Naive thymus-derived CD4-positive, alpha-beta T cell (primary cell): ENCODE results near the gene ANKRD37. TPM values are rescaled to one million over a fixed set of nuclear protein-coding genes. Genes with fewer than 3 reads are reported as not detected.
"Not testable (repeated sequence)": the region's sequence is repeated elsewhere in the genome, so short reads cannot be mapped to it uniquely, and the experiment has no call there.

Experiments used
- ATAC-seq: fragments of 150-1000 bp; cut with Tn5 transposase; 2 replicates; pipeline ENCODE4 v1.10.0; 2021; ENCODE audit warnings: mild to moderate bottlenecking, moderate library complexity
- CTCF ChIA-PET: fragments of 350-600 bp; sonication (Branson Sonifier 250); formaldehyde crosslinking; loops from one replicate; lab custom pipeline; 2021; ENCODE audit warnings: antibody characterized with exemption; lab: Charles Lee
- POLR2A ChIA-PET: fragments of 350-600 bp; sonication (Branson Sonifier 250); formaldehyde crosslinking; loops from one replicate; lab custom pipeline; 2021; ENCODE audit warnings: antibody characterized with exemption, inconsistent platforms; lab: Charles Lee
- DNase-seq, 9 donors: peaks; one replicate each; pipeline versions ENCODE4 v3.0.0 to v3.0.0-alpha.2; 2020 to 2022; ENCODE audit warnings: mixed read lengths in 1 of 9
- H3K27ac ChIP-seq: one replicate; pipeline ENCODE4 v1.7.0; 2013; ENCODE audit warnings: mild to moderate bottlenecking, low read depth, low read length, moderate library complexity
- H3K27me3 ChIP-seq, 2 donors: one replicate each; pipeline ENCODE4 v1.7.0; 2013; ENCODE audit warnings: low read length in 2 of 2, mild to moderate bottlenecking in 2 of 2, moderate library complexity in 2 of 2; ENCODE audit not compliant: control insufficient read depth in 2 of 2, insufficient read depth in 2 of 2
- H3K36me3 ChIP-seq, 3 experiments: 1 replicate in 2 of 3; 2 replicates in 1 of 3; pipeline ENCODE4 v1.7.0; 2013; ENCODE audit warnings: low read length in 3 of 3, mild to moderate bottlenecking in 3 of 3, moderate library complexity in 1 of 3; ENCODE audit not compliant: insufficient read depth in 3 of 3, control insufficient read depth in 2 of 3
- H3K4me1 ChIP-seq, 2 donors: one replicate each; pipeline ENCODE4 v1.7.0; 2013; ENCODE audit warnings: low read length in 2 of 2, mild to moderate bottlenecking in 2 of 2, moderate library complexity in 1 of 2; ENCODE audit not compliant: control insufficient read depth in 2 of 2, insufficient read depth in 2 of 2
- H3K4me3 ChIP-seq: 2 replicates; pipeline ENCODE4 v1.7.0; 2013; ENCODE audit warnings: mild to moderate bottlenecking, low read length
- H3K9me3 ChIP-seq, 3 experiments: 1 replicate in 2 of 3; 2 replicates in 1 of 3; pipeline ENCODE4 v1.7.0; 2013; ENCODE audit warnings: low read length in 3 of 3; ENCODE audit not compliant: control insufficient read depth in 2 of 3
- H3K27ac Mint-ChIP-seq, 9 donors: one replicate each; pipeline ENCODE4 v1.8.0; 2020 to 2022; ENCODE audit warnings: mixed read lengths in 9 of 9, mild to moderate bottlenecking in 8 of 9, moderate library complexity in 5 of 9, inconsistent platforms in 2 of 9
- H3K27me3 Mint-ChIP-seq, 5 donors: one replicate each; pipeline ENCODE4 v1.8.0; 2021 to 2022; ENCODE audit warnings: mixed read lengths in 5 of 5, mild to moderate bottlenecking in 1 of 5
- H3K36me3 Mint-ChIP-seq, 5 donors: one replicate each; pipeline ENCODE4 v1.8.0; 2020 to 2022; ENCODE audit warnings: mixed read lengths in 5 of 5, mild to moderate bottlenecking in 3 of 5, inconsistent platforms in 1 of 5
- H3K4me1 Mint-ChIP-seq, 7 donors: one replicate each; pipeline ENCODE4 v1.8.0; 2020 to 2022; ENCODE audit warnings: mixed read lengths in 7 of 7, mild to moderate bottlenecking in 3 of 7, inconsistent platforms in 1 of 7
- H3K4me3 Mint-ChIP-seq, 10 donors: one replicate each; pipeline ENCODE4 v1.8.0; 2020 to 2022; ENCODE audit warnings: mild to moderate bottlenecking in 10 of 10, mixed read lengths in 10 of 10, moderate library complexity in 6 of 10, inconsistent platforms in 2 of 10
- H3K9me3 Mint-ChIP-seq, 11 donors: one replicate each; pipeline ENCODE4 v1.8.0; 2020 to 2022; ENCODE audit warnings: mixed read lengths in 11 of 11, mild to moderate bottlenecking in 4 of 11, inconsistent platforms in 1 of 11, moderate library complexity in 1 of 11
- intact Hi-C, 2 donors: fragments of 100-400 bp; cut with micrococcal nuclease; formaldehyde crosslinking; loops; one replicate each; pipeline ENCODE4 v1.15.1; 2023
- polyA plus RNA-seq, 2 donors: library from polyadenylated mRNA; unstranded; fragments of 300-500 nt; fragmentation: Illumina TruSeq; gene quantifications; one replicate each; pipeline ENCODE4 v1.2.3, GENCODE V29; 2021
- total RNA-seq, 6 experiments: library from RNA in 5 of 6; stranded (reverse) in 5 of 6; gene quantifications; 1 replicate in 5 of 6; 2 replicates in 1 of 6; pipeline ENCODE4 v1.2.3 and lab custom pipeline; 2021 to 2026

The ANKRD37 gene
- total and polyA plus RNA-seq, 7 experiments from 2014 or later, result 3.2 to 18.6 (median 8.5) TPM

GRCh38 chr4:185357733-185358440 is 38.8 kb upstream of the ANKRD37 start:
- no peaks in the 10 kb centered on the region for H3K9me3 ChIP-seq
- intact Hi-C loops, result no loop called here
- Mint-ChIP-seq H3K27me3 (no peaks in the 10 kb centered on the region), H3K4me1 (no peaks in the 10 kb centered on the region), H3K9me3 (no peaks in the 10 kb centered on the region), H3K4me3 (no peak overlapping the region), H3K36me3 (peaks cover 8 to 39% (median 14%) of the 10 kb centered on the region in 5 donors), H3K27ac (no peak overlapping the region)
- H3K36me3 ChIP-seq, result no peaks in the 10 kb centered on the region
- H3K27me3 ChIP-seq, result no peaks in the 10 kb centered on the region
- ATAC-seq, result no peak
- CTCF ChIA-PET, result no interaction called here
- no peak overlapping the region for H3K27ac ChIP-seq
- POLR2A ChIA-PET, result no interaction called here
- DNase-seq, result no peak
- H3K4me1 ChIP-seq, result no peaks in the 10 kb centered on the region
- H3K4me3 ChIP-seq, result no peak overlapping the region

DNA sequence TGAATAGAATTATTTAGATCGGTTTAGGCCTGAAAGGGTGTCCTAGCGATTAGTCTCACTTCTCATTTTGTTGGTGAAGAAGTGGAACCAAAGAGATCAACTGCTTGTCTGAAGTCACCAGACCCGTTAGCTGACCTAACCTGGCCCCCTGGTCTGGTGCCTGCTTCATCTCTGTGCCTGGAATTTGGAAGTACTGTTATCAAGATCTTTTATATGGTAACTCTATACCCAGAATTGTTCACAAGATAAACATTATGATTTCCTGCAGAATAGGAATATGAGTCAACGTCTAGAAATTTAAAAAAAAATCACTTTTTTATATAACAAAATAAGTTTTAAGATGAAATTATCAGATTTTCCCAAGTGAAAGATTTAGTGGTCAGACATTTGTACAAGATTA is 38.1 kb upstream of the ANKRD37 start:
- no peak for DNase-seq
- H3K4me3 ChIP-seq, result no peak overlapping the region
- ATAC-seq, result no peak
- H3K36me3 ChIP-seq, result no peaks in the 10 kb centered on the region
- peaks cover 4 to 40% (median 11%) of the 10 kb centered on the region in 5 donors for H3K36me3 Mint-ChIP-seq
- no peak overlapping the region for H3K27ac Mint-ChIP-seq
- CTCF ChIA-PET, result no interaction called here
- POLR2A ChIA-PET, result no interaction called here
- H3K9me3 Mint-ChIP-seq, result no peaks in the 10 kb centered on the region
- H3K4me1 Mint-ChIP-seq, result no peaks in the 10 kb centered on the region
- intact Hi-C loops, result no loop called here
- no peaks in the 10 kb centered on the region for H3K4me1 ChIP-seq
- H3K27ac ChIP-seq, result no peak overlapping the region
- H3K9me3 ChIP-seq, result no peaks in the 10 kb centered on the region
- H3K27me3 ChIP-seq, result no peaks in the 10 kb centered on the region
- H3K4me3 Mint-ChIP-seq, result no peak overlapping the region
- H3K27me3 Mint-ChIP-seq, result no peaks in the 10 kb centered on the region

GRCh38 chr4:185358959-185359358 is 37.7 kb upstream of the ANKRD37 start:
- Histone ChIP-seq H3K4me1 (no peaks in the 10 kb centered on the region), H3K27ac (no peak overlapping the region), H3K4me3 (no peak overlapping the region), H3K9me3 (no peaks in the 10 kb centered on the region), H3K27me3 (no peaks in the 10 kb centered on the region), H3K36me3 (no peaks in the 10 kb centered on the region)
- ATAC-seq (no peak), DNase-seq (no peak)
- Mint-ChIP-seq H3K27me3 (no peaks in the 10 kb centered on the region), H3K4me3 (no peak overlapping the region), H3K36me3 (peaks cover 4 to 39% (median 10%) of the 10 kb centered on the region in 5 donors), H3K27ac (no peak overlapping the region), H3K9me3 (no peaks in the 10 kb centered on the region), H3K4me1 (no peaks in the 10 kb centered on the region)
- intact Hi-C loops, result no loop called here
- CTCF ChIA-PET, result no interaction called here
- POLR2A ChIA-PET, result no interaction called here

DNA sequence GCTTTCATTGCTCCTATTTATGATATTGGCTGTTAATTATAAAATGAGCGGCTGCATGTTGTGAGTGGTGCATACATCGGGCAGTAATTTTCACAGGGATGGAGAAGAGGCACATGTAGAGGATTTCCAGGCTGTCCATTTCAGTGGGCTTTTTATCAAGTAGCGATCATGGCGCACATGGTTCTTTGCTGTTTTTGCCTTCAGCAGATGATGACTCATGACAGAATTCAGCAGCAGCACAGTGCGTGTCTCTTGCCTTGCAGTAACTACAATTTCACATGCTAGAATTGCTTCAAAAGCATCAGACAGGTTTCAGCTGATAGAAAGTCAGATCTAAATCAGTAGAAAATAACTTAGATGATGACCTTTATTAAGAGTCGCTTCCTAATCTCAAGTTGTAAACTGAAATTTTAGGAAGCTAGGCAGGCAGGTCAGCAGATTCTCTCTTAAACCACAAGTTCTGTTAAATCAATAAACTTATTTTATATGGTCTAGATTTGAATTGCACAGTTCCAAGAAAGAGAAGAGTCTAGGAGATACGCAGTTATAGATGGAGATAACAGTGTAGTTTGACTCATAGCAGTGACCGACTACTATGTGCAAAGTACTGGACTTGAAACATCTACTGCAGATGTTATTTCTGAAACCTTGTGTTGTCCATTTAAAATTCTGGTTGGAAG is 36.7 kb upstream of the ANKRD37 start:
- no peak for DNase-seq
- no peaks in the 10 kb centered on the region for H3K27me3 Mint-ChIP-seq
- ChIA-PET CTCF (no interaction called here), POLR2A (no interaction called here)
- no peak overlapping the region for H3K4me3 ChIP-seq
- H3K4me1 ChIP-seq, result no peaks in the 10 kb centered on the region
- H3K4me3 Mint-ChIP-seq, result no peak overlapping the region
- intact Hi-C loops, result no loop called here
- H3K27me3 ChIP-seq, result no peaks in the 10 kb centered on the region
- no peak overlapping the region for H3K27ac ChIP-seq
- H3K9me3 ChIP-seq, result no peaks in the 10 kb centered on the region
- H3K27ac Mint-ChIP-seq, result no peak overlapping the region
- H3K36me3 ChIP-seq, result no peaks in the 10 kb centered on the region
- no peak for ATAC-seq
- H3K4me1 Mint-ChIP-seq, result no peaks in the 10 kb centered on the region
- H3K9me3 Mint-ChIP-seq, result no peaks in the 10 kb centered on the region
- peaks cover 0 to 33% (median 8%) of the 10 kb centered on the region in 5 donors for H3K36me3 Mint-ChIP-seq

GRCh38 chr4:185361872-185362271 is 34.8 kb upstream of the ANKRD37 start:
- Histone ChIP-seq H3K4me3 (no peak overlapping the region), H3K4me1 (no peaks in the 10 kb centered on the region), H3K27ac (no peak overlapping the region), H3K36me3 (no peaks in the 10 kb centered on the region), H3K27me3 (no peaks in the 10 kb centered on the region), H3K9me3 (no peaks in the 10 kb centered on the region)
- H3K9me3 Mint-ChIP-seq, result no peaks in the 10 kb centered on the region
- H3K36me3 Mint-ChIP-seq, result peaks cover 0 to 39% (median 5%) of the 10 kb centered on the region in 5 donors
- H3K27me3 Mint-ChIP-seq, result no peaks in the 10 kb centered on the region
- CTCF ChIA-PET, result no interaction called here
- ATAC-seq, result no peak
- no peak for DNase-seq
- intact Hi-C loops, result no loop called here
- no peaks in the 10 kb centered on the region for H3K4me1 Mint-ChIP-seq
- POLR2A ChIA-PET, result no interaction called here
- no peak overlapping the region for H3K4me3 Mint-ChIP-seq
- no peak overlapping the region for H3K27ac Mint-ChIP-seq

GRCh38 chr4:185362570-185362969 is 34.1 kb upstream of the ANKRD37 start:
- H3K27me3 ChIP-seq, CTCF ChIA-PET, H3K36me3 ChIP-seq, H3K4me3 Mint-ChIP-seq, ATAC-seq, H3K27ac ChIP-seq, H3K4me1 Mint-ChIP-seq, DNase-seq, H3K9me3 ChIP-seq, intact Hi-C loops, H3K4me3 ChIP-seq, H3K27me3 Mint-ChIP-seq, POLR2A ChIA-PET, H3K27ac Mint-ChIP-seq, H3K4me1 ChIP-seq, H3K9me3 Mint-ChIP-seq: not testable (repeated sequence)
- H3K36me3 Mint-ChIP-seq, result peaks cover 0 to 33% (median 4%) of the 10 kb centered on the region in 5 donors

GRCh38 chr4:185363251-185363650 is 33.4 kb upstream of the ANKRD37 start:
- no peaks in the 10 kb centered on the region for H3K27me3 ChIP-seq
- no peaks in the 10 kb centered on the region for H3K4me1 ChIP-seq
- DNase-seq (no peak), ATAC-seq (no peak)
- H3K9me3 ChIP-seq, result no peaks in the 10 kb centered on the region
- H3K4me3 ChIP-seq, result no peak overlapping the region
- intact Hi-C loops, result no loop called here
- H3K27ac ChIP-seq, result no peak overlapping the region
- no peaks in the 10 kb centered on the region for H3K36me3 ChIP-seq
- CTCF ChIA-PET, result no interaction called here
- H3K4me1 Mint-ChIP-seq, result no peaks in the 10 kb centered on the region
- no peaks in the 10 kb centered on the region for H3K27me3 Mint-ChIP-seq
- H3K9me3 Mint-ChIP-seq, result no peaks in the 10 kb centered on the region
- peaks cover 0 to 29% (median 5%) of the 10 kb centered on the region in 5 donors for H3K36me3 Mint-ChIP-seq
- POLR2A ChIA-PET, result no interaction called here
- H3K4me3 Mint-ChIP-seq, result no peak overlapping the region
- no peak overlapping the region for H3K27ac Mint-ChIP-seq
